ENCODE measurements around the gene LDLRAD3.
"Not testable (repeated sequence)": the region's sequence is repeated elsewhere in the genome, so short reads cannot be mapped to it uniquely, and the experiment has no call there.

LDLRAD3 gene, protein sequence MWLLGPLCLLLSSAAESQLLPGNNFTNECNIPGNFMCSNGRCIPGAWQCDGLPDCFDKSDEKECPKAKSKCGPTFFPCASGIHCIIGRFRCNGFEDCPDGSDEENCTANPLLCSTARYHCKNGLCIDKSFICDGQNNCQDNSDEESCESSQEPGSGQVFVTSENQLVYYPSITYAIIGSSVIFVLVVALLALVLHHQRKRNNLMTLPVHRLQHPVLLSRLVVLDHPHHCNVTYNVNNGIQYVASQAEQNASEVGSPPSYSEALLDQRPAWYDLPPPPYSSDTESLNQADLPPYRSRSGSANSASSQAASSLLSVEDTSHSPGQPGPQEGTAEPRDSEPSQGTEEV

DNA sequence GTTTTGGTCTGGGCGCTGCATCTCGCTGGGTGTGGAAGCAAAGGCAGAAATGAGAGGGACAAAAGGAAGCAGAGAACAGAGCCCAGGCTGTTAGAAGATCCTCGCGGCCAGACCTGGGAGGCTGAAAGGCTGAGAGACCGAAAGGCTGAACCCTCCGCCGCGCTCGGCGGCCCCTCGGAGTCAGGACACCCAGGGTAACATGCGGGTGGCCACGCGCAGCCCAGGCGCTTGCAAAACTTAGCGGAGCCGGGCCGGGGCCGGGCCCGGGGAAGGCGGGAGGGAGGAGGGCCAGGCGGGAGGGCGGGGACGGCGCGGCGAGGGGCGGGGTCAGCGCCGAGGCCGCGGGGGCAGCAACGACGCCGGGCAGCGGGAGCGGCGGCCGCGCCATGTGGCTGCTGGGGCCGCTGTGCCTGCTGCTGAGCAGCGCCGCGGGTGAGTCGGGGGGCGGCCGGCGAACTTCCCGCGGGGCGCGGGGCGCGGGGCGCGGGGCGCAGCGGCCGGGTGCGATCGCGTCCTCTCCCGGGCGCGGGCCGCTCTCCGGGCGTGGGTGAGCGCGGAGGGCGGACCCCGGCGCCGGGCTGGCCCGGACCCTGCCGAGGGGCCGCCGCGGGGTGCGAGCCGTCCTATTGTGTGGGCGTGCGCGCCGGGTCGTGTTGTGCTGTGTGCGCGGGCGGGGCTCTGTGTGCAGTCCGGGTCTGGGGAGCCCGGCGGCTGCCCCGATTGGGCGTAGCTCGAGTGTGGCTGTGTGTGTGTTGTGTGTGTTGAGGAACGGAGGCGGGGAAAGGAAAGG is at the start of gene LDLRAD3:
Gene LDLRAD3 (plus strand): TSS at position 350 of the 790 bp plus-strand sequence. CDS start 37 bp downstream, at position 387.
- in situ Hi-C loops (cut with HindIII; ENCODE audit: low sequenced_read_pairs) = no loop called here

DNA sequence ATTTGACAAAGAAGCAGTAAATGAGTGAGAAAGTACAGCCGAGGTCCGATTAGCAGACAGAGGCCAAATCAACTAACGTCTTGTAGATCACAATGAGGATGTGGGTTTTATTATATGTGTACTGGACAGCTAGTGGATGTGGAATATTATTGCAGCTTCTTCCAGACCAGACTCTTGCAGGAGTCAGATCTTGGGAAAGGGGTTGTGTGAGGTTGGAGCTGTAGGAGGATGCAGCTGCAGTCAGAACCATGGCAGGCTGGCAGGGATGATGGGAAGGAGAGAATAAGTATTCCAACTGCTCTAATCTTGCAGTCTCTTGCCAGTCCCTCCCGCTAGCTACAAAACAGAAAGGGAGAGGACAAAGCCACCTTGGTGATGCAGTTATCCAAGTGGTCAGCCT is 46.8 kb upstream of the LDLRAD3 start:
- in situ Hi-C loops (cut with HindIII; ENCODE audit: low sequenced_read_pairs) = no loop called here

DNA sequence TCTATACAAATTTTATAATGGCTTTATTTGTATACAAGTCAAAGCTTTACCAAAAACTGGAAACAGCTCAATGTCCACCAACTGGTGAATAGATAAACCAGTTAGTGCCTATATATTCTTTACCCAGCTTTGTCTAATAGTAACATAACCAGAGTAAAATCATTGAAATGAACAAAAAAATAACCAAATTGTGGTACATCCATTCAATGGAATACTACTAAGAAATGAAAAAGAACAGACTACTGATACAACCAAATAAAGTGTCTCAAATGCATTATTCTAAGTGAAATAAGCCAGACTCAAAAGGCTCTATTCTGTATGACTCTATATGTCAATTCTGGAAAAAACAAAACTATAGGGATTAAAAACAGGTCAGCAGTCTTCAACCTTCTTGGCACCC is 40.9 kb upstream of the LDLRAD3 start:
- in situ Hi-C loops (cut with HindIII; ENCODE audit: low sequenced_read_pairs) = no loop called here

GRCh38 chr11:35905646-35906276 is 38.1 kb upstream of the LDLRAD3 start:
- in situ Hi-C loops (cut with HindIII; ENCODE audit: low sequenced_read_pairs) = no loop called here

DNA sequence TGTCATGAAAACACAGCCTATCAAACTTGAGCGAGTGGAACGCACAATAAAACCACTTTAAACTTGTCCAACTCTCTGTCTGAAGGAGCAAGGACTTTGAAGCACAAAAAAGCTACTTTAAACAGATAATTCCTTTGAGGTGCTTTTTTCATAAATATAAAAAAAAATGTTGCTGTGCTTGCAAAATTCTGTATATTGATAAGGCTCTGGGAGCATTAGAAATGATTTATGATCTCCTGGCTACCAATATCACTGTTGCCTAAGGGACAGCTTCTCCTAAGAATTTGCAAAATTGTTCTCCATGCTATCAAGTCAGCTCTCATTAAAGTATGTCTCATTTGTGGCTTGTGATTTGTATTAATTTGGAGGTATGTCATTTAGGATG is 37.6 kb upstream of the LDLRAD3 start:
- in situ Hi-C loops (cut with HindIII; ENCODE audit: low sequenced_read_pairs) = no loop called here

GRCh38 chr11:35906681-35907080 is 37.2 kb upstream of the LDLRAD3 start:
- in situ Hi-C loops (cut with HindIII; ENCODE audit: low sequenced_read_pairs) = no loop called here

- in situ Hi-C loops (cut with HindIII; ENCODE audit: low sequenced_read_pairs) = no loop called here
Observed at GRCh38 chr11:35907648-35908431, 36.0 kb upstream of the LDLRAD3 start.

- in situ Hi-C loops (cut with HindIII; ENCODE audit: low sequenced_read_pairs) = not testable (repeated sequence)
Observed at GRCh38 chr11:35908432-35908771, 35.5 kb upstream of the LDLRAD3 start.

GRCh38 chr11:35909511-35910265 is 34.2 kb upstream of the LDLRAD3 start:
- in situ Hi-C loops (cut with HindIII; ENCODE audit: low sequenced_read_pairs) = no loop called here

DNA sequence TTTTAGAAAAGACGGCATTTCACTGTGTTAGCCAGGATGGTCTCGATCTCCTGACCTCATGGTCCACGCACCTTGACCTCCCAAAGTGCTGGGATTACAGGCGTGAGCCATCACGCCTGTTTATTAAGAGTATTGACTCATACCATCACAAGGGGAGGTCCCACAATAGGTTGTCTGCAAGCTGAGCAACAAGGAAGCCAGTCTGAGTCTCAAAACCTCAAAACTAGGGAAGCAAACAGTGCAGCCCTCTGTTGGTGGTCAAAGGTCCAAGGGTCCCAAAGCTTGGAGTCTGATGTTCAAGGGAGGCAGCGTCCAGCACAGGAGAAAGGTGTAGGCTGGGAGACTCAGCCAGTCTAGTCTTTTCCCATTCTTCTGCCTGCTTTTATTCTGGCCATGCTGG is 32.8 kb upstream of the LDLRAD3 start:
- in situ Hi-C loops (cut with HindIII; ENCODE audit: low sequenced_read_pairs) = no loop called here

DNA sequence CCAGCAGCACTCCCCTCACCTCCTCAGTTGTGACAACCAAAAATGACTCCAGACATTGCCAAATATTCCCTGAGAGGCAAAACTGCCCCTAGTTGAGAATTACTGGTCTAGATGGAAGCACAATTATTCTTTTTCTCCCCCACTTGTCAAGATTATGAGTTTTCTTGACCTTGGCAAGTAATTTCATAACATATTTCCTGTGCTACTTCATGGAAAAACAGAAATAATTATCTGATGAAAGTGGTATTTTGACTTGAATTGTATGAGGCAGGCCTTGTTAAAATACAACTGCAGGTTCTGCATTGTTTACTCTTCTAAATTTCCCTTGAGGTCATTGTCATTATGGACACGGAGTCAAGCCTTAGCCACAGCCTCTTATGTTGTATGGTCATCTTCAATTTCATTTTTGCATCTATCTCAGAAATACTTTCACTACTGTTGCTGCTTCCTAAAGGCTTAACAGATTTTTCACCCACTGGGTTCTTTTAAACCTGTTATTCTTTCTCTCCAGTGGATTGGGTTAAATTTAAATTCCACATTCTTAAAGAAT is 32.2 kb upstream of the LDLRAD3 start:
- in situ Hi-C loops (cut with HindIII; ENCODE audit: low sequenced_read_pairs) = no loop called here

DNA sequence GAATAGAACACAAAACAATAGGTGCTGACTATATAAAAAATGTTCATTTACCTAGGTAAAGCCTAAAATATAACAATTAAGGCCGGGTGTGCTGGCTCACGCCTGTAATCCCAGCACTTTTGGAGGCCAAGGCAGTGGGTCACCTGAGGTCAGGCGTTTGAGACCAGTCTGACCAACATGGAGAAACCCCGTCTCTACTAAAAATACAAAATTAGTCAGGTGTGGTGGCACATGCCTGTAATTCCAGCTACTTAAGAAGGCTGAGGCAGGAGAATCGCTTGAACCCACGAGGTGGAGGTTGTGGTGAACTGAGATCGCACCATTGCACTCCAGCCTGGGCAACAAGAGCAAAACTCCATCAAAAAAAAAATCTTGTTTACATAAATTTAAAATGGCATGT is 31.4 kb upstream of the LDLRAD3 start:
- in situ Hi-C loops (cut with HindIII; ENCODE audit: low sequenced_read_pairs) = not testable (repeated sequence)

GRCh38 chr11:35912883-35913624 is 30.8 kb upstream of the LDLRAD3 start:
- in situ Hi-C loops (cut with HindIII; ENCODE audit: low sequenced_read_pairs) = no loop called here

DNA sequence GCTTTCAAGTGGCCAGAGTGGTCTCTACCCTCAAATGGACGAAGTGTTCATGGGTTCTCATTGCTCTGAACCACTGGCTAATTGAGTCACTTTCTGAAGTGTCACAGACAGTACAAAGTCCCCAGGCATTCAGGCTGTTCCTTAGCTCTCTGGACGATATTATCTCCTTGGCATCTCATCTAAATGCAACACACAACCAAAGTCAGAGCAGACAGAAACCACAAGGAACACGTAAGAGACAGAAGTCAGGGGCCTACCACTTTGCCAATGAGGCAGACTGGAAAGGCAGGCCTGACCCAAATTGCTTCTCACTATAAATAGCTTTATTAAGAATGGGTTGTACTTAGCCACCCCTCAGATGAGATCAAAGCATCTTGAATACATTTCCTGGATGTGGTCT is 29.0 kb upstream of the LDLRAD3 start:
- in situ Hi-C loops (cut with HindIII; ENCODE audit: low sequenced_read_pairs) = no loop called here

GRCh38 chr11:35916270-35916669 is 27.6 kb upstream of the LDLRAD3 start:
- in situ Hi-C loops (cut with HindIII; ENCODE audit: low sequenced_read_pairs) = no loop called here

GRCh38 chr11:35917676-35918075 is 26.2 kb upstream of the LDLRAD3 start:
- in situ Hi-C loops (cut with HindIII; ENCODE audit: low sequenced_read_pairs) = no loop called here

DNA sequence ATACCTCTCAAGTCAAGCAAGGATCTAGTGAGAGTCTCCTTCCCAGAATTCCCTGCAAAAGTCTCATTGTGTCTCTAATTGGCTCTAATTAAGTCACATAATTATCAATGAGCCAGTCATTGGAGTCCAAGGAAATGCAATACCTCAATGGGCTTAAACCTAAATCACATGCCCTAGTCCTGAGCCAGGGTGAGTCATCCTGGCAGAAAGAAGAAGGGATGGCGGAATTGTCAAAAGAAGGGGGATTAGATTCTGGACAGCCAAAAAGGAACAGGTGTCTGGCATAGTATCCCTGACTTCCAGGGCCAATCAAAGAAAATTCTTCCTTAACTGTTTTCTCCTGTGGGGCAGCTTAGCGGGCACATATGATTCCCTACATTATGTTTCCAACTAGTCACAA is 25.1 kb upstream of the LDLRAD3 start:
- in situ Hi-C loops (cut with HindIII; ENCODE audit: low sequenced_read_pairs) = no loop called here

GRCh38 chr11:35919244-35919643 is 24.6 kb upstream of the LDLRAD3 start:
- in situ Hi-C loops (cut with HindIII; ENCODE audit: low sequenced_read_pairs) = no loop called here

DNA sequence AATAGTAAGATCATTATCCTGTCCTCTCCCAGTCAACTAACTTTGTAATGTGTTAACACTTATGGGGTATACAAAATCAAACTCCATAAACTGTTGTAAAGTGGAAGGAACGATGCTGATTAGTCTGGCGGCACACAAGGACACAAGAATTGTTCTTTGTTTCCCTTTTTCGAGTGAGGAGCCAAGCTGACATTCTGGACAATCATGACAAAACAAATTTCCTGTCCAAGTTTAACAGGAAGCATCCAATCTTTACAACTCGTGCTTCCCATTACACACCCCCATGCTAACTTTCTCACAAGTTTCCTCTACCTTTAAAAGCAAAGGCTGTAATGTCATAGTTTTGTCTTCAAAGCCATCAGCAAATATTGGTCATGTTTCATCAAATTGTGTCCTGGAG is 20.4 kb upstream of the LDLRAD3 start:
- in situ Hi-C loops (cut with HindIII; ENCODE audit: low sequenced_read_pairs) = no loop called here
